ENCODE data around the gene DERA.
"Not testable (repeated sequence)": the region's sequence is repeated elsewhere in the genome, so short reads cannot be mapped to it uniquely, and the experiment has no call there.

DERA gene

DNA sequence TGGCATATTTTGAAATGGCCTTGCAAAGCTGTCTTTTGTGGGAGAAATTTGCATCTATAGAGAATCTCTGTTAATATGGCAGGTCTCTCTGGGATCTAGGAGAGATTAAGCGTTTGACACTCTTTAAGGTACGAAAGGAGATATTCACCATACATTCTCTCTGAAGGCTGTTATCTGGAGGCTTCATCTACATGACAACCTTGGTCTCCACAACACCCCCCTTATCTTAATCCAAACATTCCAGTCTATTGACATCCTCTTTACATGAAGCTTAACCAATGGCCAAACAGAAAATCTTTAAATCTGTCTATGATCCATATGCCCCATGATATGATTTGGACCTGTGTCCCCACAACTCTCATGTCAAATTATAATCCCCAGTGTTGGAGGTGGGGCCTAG, 137.4 kb downstream of the DERA start:
- Histone ChIP-seq H3K4me3 (no peak overlapping the region), H3K27ac (no peak overlapping the region)

DNA sequence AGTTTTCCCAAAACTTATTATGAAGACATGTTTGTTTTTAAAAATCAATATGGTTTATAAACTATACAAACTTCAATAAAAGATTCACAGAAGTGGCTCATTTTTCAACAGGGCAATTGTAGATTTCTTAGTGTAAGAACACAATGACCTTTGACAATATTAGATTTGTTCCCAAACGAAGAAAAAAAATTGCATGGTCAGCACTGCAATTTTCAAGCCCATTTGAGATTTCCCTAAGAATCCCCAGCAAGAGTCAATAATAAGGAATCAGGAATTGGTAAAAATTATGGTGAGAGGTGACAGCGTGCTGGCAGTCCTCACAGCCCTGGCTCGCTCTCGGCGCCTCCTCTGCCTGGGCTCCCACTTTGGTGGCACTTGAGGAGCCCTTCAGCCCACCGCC, 145.8 kb downstream of the DERA start:
- no peak overlapping the region for H3K4me3 ChIP-seq
- H3K27ac ChIP-seq, result no peak overlapping the region

DNA sequence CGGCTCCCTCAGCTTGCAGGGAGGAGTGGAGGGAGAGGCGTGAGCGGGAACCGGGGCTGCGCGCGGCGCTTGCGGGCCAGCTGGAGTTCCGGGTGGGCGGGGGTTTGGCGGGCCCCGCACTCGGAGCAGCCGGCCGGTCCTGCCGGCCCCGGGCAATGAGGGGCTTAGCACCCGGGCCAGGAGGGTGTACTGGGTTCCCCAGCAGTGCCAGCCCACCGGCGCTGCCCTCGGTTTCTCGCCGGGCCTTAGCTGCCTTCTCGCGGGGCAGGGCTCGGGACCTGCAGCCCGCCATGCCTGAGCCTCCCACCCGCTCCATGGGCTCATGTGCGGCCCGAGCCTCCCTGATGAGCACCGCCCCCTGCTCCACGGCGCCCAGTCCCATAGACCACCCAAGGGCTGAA, 146.2 kb downstream of the DERA start:
- not testable (repeated sequence) for H3K27ac ChIP-seq, H3K4me3 ChIP-seq

DNA sequence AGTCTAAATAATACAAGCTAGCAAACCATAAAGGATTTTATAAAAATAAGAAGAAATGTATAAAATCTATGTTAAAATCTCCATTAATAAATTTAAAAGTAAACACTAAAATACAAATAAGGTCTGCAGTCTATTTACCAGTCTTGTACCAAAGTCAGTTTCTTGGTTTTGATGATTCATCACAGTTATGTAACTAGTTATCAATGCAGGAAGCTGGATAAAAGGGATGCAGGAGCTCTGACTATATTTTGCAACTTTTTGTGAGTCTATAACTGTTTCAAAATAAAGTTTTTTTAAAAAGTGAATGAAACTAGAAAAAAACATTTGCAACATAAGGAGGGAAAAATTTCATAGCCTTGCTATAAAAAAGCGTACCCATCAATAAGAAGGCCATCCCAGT, 151.5 kb downstream of the DERA start:
- Histone ChIP-seq H3K4me3 (no peak overlapping the region), H3K27ac (no peak overlapping the region)

DNA sequence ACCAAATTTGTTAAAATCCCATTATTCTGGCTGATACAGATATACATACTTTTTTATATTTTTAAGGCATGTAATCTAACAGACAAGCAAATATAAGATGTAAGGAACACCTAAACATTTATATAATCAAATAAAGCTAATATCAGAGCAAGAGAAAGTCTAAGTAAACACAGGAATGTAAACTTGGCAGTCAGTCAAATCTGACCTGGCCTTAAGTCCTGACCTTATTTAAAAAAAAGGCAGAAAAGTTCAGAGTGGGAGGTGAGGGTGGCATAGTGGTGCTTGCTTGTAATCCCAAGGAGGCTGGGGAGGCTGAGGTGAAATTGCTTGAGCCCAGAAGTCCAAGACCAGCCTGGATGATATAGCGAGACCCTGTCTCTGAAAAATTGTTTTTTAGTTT, 152.6 kb downstream of the DERA start:
- Histone ChIP-seq H3K27ac (no peak overlapping the region), H3K4me3 (no peak overlapping the region)

DNA sequence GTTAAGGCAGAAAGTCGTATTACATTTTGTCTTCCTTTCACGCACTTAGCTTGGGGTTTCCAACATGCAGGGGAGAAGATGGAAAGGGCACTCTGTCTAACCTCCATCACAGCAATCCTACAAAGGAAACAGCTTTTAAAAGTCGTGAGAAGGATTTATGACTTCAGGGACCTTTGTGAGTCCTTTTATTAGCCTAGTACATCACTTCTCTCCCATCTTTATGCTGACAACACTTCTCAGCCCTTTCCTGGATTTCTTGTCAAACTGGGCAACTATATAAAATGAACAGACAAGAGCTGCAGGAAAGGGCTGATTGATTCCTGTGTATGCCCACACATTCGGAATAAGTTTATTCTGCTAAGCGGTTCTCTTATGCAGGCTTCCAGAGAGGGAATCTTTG, 159.0 kb downstream of the DERA start:
- H3K27ac ChIP-seq, result no peak overlapping the region
- H3K4me3 ChIP-seq, result no peak overlapping the region

DNA sequence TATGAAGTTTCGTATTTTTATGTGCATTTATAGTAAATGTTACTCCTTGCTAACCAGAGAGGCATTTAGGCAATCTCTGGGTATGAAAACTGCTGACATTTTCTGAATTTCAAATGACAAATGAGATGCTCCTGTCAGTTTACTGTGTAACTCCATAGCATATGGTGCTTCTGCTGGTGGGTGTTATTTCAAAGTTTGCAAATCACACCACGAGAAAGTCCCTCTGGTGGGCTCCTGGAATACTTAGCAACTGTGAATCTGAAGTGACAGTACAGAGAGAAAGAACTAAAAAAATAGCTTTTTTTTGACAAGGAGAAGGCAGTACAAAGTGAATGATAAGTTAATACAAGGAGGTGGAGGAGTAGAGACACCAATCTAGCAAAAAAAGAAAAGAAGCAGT, 161.5 kb downstream of the DERA start:
- no peak overlapping the region for H3K4me3 ChIP-seq
- H3K27ac ChIP-seq, result no peak overlapping the region

DNA sequence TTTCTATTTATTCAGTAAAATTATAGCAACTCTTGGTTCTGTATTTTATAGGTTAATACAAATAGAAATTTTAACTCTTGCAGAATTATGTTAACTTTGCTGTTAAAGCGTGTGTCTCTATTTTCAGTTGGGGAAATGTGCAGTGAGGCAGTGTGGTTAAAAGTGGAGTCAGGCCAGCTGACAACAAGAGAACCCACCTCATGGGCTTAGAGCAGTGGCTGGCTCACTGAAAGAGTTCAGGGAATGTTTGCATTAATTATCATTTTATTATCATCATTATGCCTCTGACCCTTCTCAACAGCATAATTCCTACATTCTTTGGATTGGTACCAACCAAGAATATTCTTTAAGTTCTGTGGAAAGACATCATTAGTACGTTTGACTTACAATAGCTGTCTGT, 163.8 kb downstream of the DERA start:
- Histone ChIP-seq H3K4me3 (no peak overlapping the region), H3K27ac (no peak overlapping the region)

DNA sequence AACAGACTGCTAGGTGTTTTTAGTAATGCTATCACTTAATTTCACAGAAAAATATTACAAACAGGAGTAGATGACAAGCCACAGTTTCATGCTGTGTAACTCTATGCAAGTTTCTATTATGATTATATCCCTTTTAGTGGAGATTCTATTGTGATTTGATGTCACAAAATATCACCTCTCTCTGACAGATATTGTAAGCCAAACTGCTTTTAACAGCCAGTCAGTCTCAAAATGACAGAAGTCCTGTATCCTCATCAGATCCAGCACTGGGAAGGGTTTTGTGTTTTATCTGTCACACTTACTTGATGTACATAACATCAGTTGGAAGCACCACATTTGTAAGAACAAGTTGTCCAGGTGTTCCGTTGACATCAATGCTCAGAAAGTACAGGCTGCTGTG, 164.8 kb downstream of the DERA start:
- Histone ChIP-seq H3K4me3 (no peak overlapping the region), H3K27ac (no peak overlapping the region)

DNA sequence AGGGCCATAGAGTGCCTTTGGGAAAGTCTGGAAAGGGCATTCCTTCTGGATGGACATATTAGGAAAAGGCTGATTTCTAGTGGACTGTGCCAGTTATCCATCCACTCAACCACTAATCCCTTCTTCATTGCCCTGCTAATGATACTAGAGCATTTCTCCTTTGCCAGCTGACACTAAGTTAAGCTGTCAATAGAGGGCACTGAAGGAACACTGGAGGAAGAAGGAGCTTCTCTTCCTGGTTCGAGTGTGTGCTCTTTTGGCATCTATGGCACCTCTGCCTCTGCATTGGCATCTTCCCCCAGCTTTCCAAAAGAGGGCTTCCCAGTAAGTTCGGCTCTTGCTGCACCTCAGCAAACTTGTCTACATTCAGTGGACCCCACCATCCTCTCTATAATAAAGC, 165.4 kb downstream of the DERA start:
- Histone ChIP-seq H3K4me3 (no peak overlapping the region), H3K27ac (no peak overlapping the region)

DNA sequence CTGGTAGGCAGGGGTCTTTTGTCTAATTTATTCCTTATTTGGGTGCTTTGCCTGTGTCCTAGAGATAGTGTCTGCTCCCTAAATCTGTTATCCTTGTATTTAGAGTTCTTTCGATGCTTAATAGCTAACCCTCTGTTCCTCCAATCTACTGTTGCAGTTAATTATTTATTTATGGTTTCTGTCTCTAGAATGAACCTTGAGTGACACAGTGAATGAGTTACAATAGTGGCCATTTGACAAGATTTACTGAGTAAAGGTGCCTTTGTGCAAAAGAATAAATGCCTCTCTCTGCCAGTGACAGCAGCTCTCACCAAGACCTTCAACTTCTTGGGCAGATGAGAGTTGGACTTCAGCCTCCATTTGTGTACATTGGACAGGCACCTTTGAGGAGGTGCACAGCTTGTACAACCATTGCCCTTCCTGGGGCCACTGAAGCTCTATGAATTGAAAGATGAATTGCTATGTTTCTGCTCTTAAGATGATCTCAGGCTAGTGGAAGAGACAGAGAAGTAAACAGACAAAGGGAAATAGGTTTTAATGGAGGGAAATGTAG, 165.9 kb downstream of the DERA start:
- no peak overlapping the region for H3K27ac ChIP-seq
- no peak overlapping the region for H3K4me3 ChIP-seq

DNA sequence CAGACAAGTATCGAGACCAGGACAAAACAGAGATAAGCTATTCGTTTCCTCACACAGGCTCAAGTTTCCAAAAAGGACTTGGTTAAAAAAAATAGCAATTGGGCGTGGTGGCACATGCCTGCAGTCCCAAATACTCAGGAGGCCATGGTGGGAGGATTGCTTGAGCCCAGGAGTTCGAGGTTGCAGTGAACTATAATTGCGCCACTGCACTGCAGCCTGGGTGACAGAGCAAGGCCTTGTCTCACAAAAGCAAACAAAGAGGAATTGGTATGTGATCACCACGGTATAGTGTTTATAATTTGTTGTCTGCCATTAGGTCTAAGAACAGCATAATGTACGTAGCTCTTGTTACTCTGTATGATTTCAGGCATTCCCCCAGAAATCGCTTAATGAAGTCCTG, 175.3 kb downstream of the DERA start:
- no peak overlapping the region for H3K27ac ChIP-seq
- no peak overlapping the region for H3K4me3 ChIP-seq

DNA sequence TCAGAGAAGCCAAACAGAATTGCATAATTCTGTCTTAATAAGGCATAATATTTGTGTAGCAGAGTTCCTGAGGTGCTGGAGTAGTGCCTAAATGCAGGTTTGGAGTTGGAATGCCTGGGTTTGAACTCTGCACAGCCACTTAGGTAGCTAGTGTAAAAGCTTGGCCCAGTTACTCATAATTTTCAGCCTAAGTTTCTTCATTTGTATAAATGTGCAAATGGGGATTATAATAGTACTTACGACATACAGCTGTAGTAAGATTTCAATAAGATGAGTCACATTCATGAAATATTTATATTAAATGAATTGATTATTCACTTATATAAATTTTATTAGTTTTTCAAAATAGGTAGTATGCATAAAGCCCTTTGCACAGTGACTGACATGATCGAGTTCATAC, 175.8 kb downstream of the DERA start:
- H3K4me3 ChIP-seq, result no peak overlapping the region
- no peak overlapping the region for H3K27ac ChIP-seq
